ENCODE results near the gene ZCCHC14. TPM values are rescaled to one million over a fixed set of nuclear protein-coding genes. Genes with fewer than 3 reads are reported as not detected.

The ZCCHC14 gene
- total and polyA plus RNA-seq, 2 of the 13 experiments (the other 11 are each of a cell fraction or from before 2014, with no cell fraction given): 12.4 to 12.5 TPM

GRCh38 chr16:87491522-87492290 is 1.1 kb downstream of the ZCCHC14 start (continued):
- no peak for TF ChIP-seq SP140L (CRISPR knock-in tag; IDR thresholded peaks at IDR 0.05; ENCODE audit: borderline replicate concordance)
- no peak for TF ChIP-seq RFX1 (IDR thresholded peaks at IDR 0.05)
- TF ChIP-seq, protein P1, sequence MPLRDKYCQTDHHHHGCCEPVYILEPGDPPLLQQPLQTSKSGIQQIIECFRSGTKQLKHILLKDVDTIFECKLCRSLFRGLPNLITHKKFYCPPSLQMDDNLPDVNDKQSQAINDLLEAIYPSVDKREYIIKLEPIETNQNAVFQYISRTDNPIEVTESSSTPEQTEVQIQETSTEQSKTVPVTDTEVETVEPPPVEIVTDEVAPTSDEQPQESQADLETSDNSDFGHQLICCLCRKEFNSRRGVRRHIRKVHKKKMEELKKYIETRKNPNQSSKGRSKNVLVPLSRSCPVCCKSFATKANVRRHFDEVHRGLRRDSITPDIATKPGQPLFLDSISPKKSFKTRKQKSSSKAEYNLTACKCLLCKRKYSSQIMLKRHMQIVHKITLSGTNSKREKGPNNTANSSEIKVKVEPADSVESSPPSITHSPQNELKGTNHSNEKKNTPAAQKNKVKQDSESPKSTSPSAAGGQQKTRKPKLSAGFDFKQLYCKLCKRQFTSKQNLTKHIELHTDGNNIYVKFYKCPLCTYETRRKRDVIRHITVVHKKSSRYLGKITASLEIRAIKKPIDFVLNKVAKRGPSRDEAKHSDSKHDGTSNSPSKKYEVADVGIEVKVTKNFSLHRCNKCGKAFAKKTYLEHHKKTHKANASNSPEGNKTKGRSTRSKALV (CRISPR knock-in tag; IDR thresholded peaks at IDR 0.05): peak; percentile 88
- TF ChIP-seq DPF2 (CRISPR knock-in tag; IDR thresholded peaks at IDR 0.05; ENCODE audit: borderline replicate concordance, low read depth): no peak
- 0 out of 2 replicates have a peak, but pooled peaks have one; percentile 38 for TF ChIP-seq MEIS1 (CRISPR knock-in tag; IDR thresholded peaks at IDR 0.05; ENCODE audit: borderline replicate concordance)
- TF ChIP-seq ERF (CRISPR knock-in tag; IDR thresholded peaks at IDR 0.05): peak; percentile 48; the same call in 1 of the 2 replicates
- TF ChIP-seq REST (IDR thresholded peaks at IDR 0.05; ENCODE audit: borderline replicate concordance in 1 of 2, low read depth in 1 of 2, low read length in 2 of 2): no peak
- TF ChIP-seq, protein P2, sequence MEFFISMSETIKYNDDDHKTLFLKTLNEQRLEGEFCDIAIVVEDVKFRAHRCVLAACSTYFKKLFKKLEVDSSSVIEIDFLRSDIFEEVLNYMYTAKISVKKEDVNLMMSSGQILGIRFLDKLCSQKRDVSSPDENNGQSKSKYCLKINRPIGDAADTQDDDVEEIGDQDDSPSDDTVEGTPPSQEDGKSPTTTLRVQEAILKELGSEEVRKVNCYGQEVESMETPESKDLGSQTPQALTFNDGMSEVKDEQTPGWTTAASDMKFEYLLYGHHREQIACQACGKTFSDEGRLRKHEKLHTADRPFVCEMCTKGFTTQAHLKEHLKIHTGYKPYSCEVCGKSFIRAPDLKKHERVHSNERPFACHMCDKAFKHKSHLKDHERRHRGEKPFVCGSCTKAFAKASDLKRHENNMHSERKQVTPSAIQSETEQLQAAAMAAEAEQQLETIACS (CRISPR knock-in tag; IDR thresholded peaks at IDR 0.05): peak; percentile 62; the same call in 1 of the 2 replicates
- TF ChIP-seq GLI4 (CRISPR knock-in tag; IDR thresholded peaks at IDR 0.05; ENCODE audit: borderline replicate concordance): no peak
- no peak for TF ChIP-seq ZBTB7A (CRISPR knock-in tag; IDR thresholded peaks at IDR 0.05)
- no peak for TF ChIP-seq ISL2 (CRISPR knock-in tag; IDR thresholded peaks at IDR 0.05)
- no peak for TF ChIP-seq RNF2 (conservative IDR thresholded peaks at IDR 0.05; ENCODE audit: low read depth)
- TF ChIP-seq ZNF549 (CRISPR knock-in tag; IDR thresholded peaks at IDR 0.05): no peak
- TF ChIP-seq, protein P3, sequence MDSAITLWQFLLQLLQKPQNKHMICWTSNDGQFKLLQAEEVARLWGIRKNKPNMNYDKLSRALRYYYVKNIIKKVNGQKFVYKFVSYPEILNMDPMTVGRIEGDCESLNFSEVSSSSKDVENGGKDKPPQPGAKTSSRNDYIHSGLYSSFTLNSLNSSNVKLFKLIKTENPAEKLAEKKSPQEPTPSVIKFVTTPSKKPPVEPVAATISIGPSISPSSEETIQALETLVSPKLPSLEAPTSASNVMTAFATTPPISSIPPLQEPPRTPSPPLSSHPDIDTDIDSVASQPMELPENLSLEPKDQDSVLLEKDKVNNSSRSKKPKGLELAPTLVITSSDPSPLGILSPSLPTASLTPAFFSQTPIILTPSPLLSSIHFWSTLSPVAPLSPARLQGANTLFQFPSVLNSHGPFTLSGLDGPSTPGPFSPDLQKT (CRISPR knock-in tag; IDR thresholded peaks at IDR 0.05; ENCODE audit: borderline replicate concordance): no peak
- peak; percentile 57; the same call in 1 of the 2 replicates for TF ChIP-seq TBX2 (CRISPR knock-in tag; IDR thresholded peaks at IDR 0.05; ENCODE audit: borderline replicate concordance)
- TF ChIP-seq PTBP1 (IDR thresholded peaks at IDR 0.05; ENCODE audit: low read depth, low read length, poor library complexity, severe bottlenecking): no peak
- TF ChIP-seq NR3C1 (CRISPR knock-in tag; IDR thresholded peaks at IDR 0.05): no peak
- no peak for TF ChIP-seq ZNF737 (CRISPR knock-in tag; IDR thresholded peaks at IDR 0.05; ENCODE audit: borderline replicate concordance)
- TF ChIP-seq POLR2AphosphoS5 (IDR thresholded peaks at IDR 0.05; ENCODE audit: low read depth, low read length): no peak
- TF ChIP-seq, protein P4, sequence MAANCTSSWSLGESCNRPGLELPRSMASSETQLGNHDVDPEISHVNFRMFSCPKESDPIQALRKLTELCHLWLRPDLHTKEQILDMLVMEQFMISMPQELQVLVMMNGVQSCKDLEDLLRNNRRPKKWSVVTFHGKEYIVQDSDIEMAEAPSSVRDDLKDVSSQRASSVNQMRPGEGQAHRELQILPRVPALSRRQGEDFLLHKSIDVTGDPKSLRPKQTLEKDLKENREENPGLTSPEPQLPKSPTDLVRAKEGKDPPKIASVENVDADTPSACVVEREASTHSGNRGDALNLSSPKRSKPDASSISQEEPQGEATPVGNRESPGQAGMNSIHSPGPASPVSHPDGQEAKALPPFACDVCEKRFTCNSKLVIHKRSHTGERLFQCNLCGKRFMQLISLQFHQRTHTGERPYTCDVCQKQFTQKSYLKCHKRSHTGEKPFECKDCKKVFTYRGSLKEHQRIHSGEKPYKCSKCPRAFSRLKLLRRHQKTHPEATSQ (CRISPR knock-in tag; IDR thresholded peaks at IDR 0.05; ENCODE audit: borderline replicate concordance): no peak

Data from HepG2 (cell line).